Adipocyte (in vitro differentiated cells): Measurements from ENCODE around the gene WNT7B.

ENCODE experiments used
- DNase-seq: peaks from one replicate; pipeline ENCODE4 v3.0.0-alpha.2; 2015; ENCODE audit warnings: low read depth
- H3K27me3 ChIP-seq: replicated peaks from 2 replicates; pipeline ENCODE4 v1.7.0; 2013; ENCODE audit warnings: mild to moderate bottlenecking, low read length, moderate library complexity; ENCODE audit not compliant: control insufficient read depth, insufficient read depth
- H3K36me3 ChIP-seq: 2 replicates; pipeline ENCODE4 v1.7.0; 2013; ENCODE audit warnings: low read length, mild to moderate bottlenecking, moderate library complexity; ENCODE audit not compliant: control insufficient read depth, insufficient read depth, severe bottlenecking
- H3K4me1 ChIP-seq: 2 replicates; pipeline ENCODE4 v1.7.0; 2013; ENCODE audit warnings: mild to moderate bottlenecking, low read length, moderate library complexity; ENCODE audit not compliant: control insufficient read depth, insufficient read depth
- H3K4me3 ChIP-seq: 2 replicates; pipeline ENCODE4 v1.7.0; 2013; ENCODE audit warnings: mild to moderate bottlenecking, low read length, moderate library complexity
- H3K9ac ChIP-seq: 2 replicates; pipeline ENCODE4 v1.7.0; 2013; ENCODE audit warnings: mild to moderate bottlenecking, low read length, moderate library complexity
- H3K9me3 ChIP-seq: 2 replicates; pipeline ENCODE4 v1.7.0; 2013; ENCODE audit warnings: mild to moderate bottlenecking, low read length, moderate library complexity; ENCODE audit not compliant: control insufficient read depth

The WNT7B gene

DNA sequence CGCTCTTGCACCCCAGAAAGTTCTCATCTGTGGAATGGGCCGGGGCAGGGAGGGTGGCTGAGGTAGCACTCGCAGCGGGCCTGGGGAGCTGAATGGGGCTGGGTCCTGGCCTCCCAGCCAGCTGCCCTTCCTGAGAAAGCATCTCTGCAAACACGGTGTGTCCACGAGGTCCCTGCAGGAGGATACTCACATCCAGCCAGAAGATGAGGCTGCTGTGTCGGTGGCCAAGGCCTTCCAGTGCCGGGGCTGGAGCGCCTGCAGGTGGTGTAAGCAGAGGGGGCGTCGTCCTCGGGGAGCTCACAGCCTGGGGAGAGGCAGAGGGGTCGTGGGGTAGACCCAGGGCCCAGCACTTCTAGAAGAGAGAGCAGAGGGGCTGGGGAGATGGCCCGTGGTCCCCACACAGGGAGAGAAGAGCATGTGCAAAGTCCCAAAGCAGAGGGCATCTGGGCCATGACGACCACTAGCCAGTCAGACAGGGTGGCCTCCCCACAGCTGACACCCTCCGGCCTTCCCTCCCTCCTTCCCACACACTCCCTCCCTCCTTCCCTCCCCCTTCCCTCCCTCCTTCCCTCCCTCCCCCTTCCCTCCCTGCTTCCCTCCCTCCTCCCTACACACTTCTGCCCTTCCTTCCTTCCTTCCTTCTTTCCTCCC, 97.9 kb downstream of the WNT7B start:
- Histone ChIP-seq H3K27me3 (peaks cover 74% of the 10 kb centered on the region), H3K9ac (no peak overlapping the region), H3K36me3 (no peaks in the 10 kb centered on the region), H3K4me1 (peaks cover 5% of the 10 kb centered on the region), H3K9me3 (peaks cover 4% of the 10 kb centered on the region), H3K4me3 (no peak overlapping the region)
- DNase-seq = no peak

DNA sequence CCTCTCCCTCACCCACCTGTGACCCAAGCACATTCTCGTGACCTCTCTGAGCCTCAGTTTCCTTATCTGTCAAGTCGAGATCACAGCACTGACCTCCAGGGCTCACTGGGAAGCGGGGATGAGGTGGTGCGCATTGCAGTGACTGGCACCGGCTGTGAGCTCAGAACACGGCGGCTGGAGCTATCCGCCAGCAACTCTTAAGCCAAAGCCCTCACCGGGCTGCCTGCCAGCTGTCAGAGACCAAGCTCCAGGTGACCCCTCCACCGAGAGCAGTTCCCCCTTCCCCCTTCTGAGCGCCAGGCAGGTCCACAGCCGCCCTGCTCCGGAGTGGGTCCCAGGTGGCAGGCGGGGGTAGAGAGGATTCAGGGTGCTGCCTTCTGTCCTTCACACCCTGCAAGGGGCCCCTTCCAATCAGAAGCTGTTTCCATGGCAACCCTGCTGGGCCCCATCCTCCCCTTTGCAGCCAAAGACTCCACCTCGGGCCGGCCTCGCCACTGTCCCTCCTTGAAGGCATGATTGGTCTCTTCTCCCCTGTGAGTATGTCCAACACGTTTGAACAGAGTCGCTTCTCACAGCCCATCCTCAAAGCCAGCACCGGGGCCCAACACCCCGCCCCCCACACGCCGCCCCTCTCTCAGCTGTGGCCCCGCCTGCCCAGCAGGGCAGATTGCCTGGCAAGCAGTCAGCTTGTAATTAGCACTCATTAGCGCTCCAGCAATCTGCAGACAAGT, 98.7 kb downstream of the WNT7B start:
- no peak for DNase-seq
- H3K9ac ChIP-seq = no peak overlapping the region
- H3K27me3 ChIP-seq = peaks cover 69% of the 10 kb centered on the region
- peaks cover 12% of the 10 kb centered on the region for H3K9me3 ChIP-seq
- H3K4me1 ChIP-seq = peaks cover 5% of the 10 kb centered on the region
- H3K4me3 ChIP-seq = no peak overlapping the region
- H3K36me3 ChIP-seq = no peaks in the 10 kb centered on the region

- peaks cover 64% of the 10 kb centered on the region for H3K27me3 ChIP-seq
- peaks cover 5% of the 10 kb centered on the region for H3K4me1 ChIP-seq
- no peak overlapping the region for H3K4me3 ChIP-seq
- no peak overlapping the region for H3K9ac ChIP-seq
- peaks cover 18% of the 10 kb centered on the region for H3K9me3 ChIP-seq
- no peaks in the 10 kb centered on the region for H3K36me3 ChIP-seq
- no peak for DNase-seq
These were observed 99.3 kb downstream of the WNT7B start for GRCh38 chr22:45877651-45878050.

DNA sequence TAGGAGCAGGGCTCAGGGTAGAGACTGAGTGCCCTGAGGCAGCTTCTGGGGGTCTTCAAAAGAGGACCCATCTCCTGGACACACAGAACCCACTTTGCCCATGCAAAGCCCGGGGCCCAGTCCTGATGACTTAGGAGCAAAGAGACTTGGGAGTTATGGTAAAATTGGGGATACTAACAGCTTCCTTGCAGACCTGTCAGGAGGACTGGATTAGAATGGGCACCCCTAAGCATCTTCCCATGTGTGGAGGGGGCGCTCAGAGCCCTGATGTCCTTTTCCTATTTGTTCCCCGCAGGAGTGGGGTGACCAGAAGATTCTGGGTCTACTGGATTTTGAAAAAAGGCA, 100.0 kb downstream of the WNT7B start:
- H3K9ac ChIP-seq = no peak overlapping the region
- H3K4me3 ChIP-seq = no peak overlapping the region
- H3K4me1 ChIP-seq = peaks cover 5% of the 10 kb centered on the region
- no peaks in the 10 kb centered on the region for H3K36me3 ChIP-seq
- H3K27me3 ChIP-seq = peaks cover 58% of the 10 kb centered on the region
- DNase-seq = no peak
- peaks cover 23% of the 10 kb centered on the region for H3K9me3 ChIP-seq

DNA sequence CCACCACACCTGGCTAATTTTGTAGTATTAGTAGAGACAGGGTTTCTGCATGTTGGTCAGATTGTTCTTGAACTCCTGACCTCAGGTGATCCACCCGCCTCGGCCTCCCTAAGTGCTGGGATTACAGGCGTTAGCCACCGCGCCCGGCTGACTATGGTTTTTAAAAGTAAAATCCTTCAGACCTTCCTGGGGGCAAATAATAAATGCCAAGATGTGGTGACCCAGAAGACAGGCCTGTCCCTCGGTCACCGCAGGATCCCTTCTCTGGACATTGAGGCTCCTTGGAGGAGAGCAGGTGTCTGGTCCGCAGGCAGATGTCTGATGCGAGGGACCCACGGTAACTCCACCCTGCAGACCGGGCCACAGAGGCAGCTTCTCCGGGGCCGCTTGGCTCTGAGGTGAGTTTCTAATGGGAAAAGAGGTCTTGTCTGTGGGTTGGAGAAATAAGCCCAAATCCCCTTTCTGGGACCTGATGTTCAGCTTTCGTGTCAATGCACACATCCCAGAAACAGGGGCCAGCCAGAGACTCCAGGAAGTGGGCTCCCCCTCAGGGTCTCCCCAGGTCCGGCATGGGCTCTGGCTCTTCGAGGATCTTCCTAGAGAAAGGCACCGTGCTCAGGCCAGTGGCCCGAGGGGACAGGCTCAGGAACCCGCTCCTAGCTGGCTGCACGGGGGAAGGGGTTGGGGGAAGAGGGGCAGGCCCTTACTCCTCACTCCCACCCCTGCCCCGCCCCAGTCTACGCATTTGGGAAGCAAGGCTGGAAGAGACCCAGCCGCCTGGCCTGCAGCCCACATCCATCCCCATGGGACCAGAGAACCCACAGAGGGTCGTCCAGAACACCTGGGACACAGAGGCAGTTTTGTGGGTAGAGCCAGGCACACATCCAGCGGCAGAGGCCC, 100.6 kb downstream of the WNT7B start:
- DNase-seq = no peak
- Histone ChIP-seq H3K9me3 (peaks cover 23% of the 10 kb centered on the region), H3K27me3 (peaks cover 52% of the 10 kb centered on the region), H3K36me3 (no peaks in the 10 kb centered on the region), H3K4me1 (peaks cover 5% of the 10 kb centered on the region), H3K9ac (no peak overlapping the region), H3K4me3 (no peak overlapping the region)

DNA sequence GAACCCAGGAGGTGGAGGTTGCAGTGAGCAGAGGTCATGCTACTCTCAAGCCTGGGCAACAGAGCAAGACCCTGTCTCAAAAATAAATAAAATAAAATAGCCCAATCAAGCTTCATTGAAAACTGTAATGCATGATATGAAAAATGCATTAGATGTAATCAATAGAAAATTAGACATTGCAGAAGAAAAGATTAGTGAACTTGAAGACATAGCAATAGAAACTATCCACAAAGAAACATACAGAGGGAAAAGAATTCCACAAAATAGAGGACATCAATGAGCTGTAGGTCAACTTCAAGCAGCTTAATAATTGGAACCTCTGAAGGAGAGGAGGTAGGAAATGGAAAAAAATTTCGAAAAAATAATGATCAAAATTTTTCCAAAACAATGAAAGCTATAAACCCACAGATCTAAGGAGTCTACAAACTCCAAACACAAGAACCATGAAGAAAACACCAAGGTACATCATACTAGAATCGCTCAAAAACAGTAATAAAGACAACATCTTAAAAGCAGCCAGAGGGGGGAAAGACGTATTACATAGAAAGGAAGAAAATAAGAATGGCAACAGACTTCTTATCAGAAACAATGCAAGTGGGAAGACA, 104.2 kb downstream of the WNT7B start:
- no peaks in the 10 kb centered on the region for H3K36me3 ChIP-seq
- no peaks in the 10 kb centered on the region for H3K4me1 ChIP-seq
- no peak overlapping the region for H3K4me3 ChIP-seq
- DNase-seq = no peak
- H3K9ac ChIP-seq = no peak overlapping the region
- H3K27me3 ChIP-seq = peaks cover 50% of the 10 kb centered on the region
- H3K9me3 ChIP-seq = peaks cover 23% of the 10 kb centered on the region

DNA sequence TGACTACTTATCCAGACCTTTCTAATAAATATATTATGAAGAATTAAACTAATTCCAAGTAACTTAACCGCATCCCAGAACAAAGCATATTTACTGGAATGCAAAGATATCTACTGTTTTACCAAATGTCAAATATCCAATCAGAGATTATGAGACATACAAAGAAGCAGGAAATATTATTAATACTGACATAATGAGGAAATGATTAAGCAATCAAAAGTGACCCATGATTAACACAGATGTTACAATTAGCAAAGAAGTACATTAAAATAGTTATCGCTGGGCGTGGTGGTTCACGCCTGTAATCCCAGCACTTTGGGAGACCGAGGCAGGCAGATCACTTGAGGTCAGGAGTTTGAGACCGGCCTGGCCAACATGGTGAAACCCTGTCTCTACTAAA, 105.2 kb downstream of the WNT7B start:
- H3K27me3 ChIP-seq = peaks cover 39% of the 10 kb centered on the region
- no peak overlapping the region for H3K4me3 ChIP-seq
- no peak overlapping the region for H3K9ac ChIP-seq
- no peaks in the 10 kb centered on the region for H3K36me3 ChIP-seq
- peaks cover 23% of the 10 kb centered on the region for H3K9me3 ChIP-seq
- peaks cover 7% of the 10 kb centered on the region for H3K4me1 ChIP-seq
- no peak for DNase-seq
